PC-9 (cell line): ENCODE data around the gene ZDHHC14.

Experiments used
- EZH2 ChIP-seq: fragments of 200-600 bp; sonication (generic); IDR thresholded peaks from 2 replicates; pipeline ENCODE4 v1.8.0; 2017; ENCODE audit warnings: antibody characterized with exemption, low read depth
- TF ChIP-seq, protein P1 (sequence below): fragments of 200-600 bp; sonication (generic); conservative IDR thresholded peaks from 2 replicates; pipeline ENCODE4 v1.6.1; 2017; ENCODE audit warnings: mixed run types, antibody characterized with exemption, mild to moderate bottlenecking, moderate library complexity

GRCh38 chr6:157386454-157386853 is 5.5 kb downstream of the ZDHHC14 start:
- TF ChIP-seq, protein P1, sequence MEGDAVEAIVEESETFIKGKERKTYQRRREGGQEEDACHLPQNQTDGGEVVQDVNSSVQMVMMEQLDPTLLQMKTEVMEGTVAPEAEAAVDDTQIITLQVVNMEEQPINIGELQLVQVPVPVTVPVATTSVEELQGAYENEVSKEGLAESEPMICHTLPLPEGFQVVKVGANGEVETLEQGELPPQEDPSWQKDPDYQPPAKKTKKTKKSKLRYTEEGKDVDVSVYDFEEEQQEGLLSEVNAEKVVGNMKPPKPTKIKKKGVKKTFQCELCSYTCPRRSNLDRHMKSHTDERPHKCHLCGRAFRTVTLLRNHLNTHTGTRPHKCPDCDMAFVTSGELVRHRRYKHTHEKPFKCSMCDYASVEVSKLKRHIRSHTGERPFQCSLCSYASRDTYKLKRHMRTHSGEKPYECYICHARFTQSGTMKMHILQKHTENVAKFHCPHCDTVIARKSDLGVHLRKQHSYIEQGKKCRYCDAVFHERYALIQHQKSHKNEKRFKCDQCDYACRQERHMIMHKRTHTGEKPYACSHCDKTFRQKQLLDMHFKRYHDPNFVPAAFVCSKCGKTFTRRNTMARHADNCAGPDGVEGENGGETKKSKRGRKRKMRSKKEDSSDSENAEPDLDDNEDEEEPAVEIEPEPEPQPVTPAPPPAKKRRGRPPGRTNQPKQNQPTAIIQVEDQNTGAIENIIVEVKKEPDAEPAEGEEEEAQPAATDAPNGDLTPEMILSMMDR = no peak
- TF ChIP-seq EZH2 = no peak
